ENCODE measurements around the gene FAM151A.
A peak's percentile ranks its signal among the peaks of the same experiment; 100 is the strongest.

Gene FAM151A

DNA sequence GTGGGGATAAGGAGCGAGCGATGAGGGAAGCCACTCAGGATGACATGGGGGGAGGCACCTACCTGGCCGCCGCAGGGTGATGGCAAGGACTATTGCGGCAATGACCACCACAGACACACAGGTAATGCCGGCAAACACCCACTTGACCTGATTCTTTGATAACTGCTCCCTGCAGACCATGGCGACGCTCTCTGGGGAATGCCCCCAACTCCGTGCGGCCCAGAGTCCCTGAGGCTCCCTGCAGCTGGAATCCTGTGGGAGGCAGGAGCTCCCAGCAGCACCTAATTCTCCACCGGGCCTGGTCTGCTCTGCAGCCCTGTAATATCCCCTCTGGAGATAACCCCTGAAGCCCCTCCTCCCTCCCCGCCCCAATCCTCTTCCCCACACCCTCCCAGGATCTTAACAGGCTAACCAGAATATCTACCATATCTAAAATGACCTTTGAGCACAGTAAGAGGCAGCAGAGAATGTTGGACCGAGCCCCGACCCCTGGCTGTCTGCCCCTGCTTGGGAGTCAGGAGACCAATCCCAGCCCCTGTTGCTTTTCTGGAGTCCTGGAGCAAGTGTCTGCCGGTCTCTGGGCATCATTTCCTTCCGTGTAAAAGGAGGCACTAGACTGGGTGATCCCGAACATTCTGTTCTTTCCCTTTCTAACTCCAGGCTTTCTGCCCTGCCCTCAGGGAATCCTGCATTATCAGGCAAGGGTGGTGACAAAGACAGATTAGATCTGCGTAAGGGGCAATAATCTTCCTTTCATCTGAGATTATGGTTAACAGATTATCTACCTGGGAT lies at the start of gene FAM151A:
Gene FAM151A (minus strand): TSS at position 310 of the 792 bp plus-strand sequence. CDS start 130 bp downstream, at position 180.
- no peak for DNase-seq

GRCh38 chr1:54671985-54672608 lies 48.8 kb upstream of the FAM151A start:
- peak; percentile 62 to 72 for DNase-seq

- no peak for DNase-seq
Measured at GRCh38 chr1:54668567-54668966, 45.2 kb upstream of the FAM151A start.

GRCh38 chr1:54667797-54668196 lies 44.5 kb upstream of the FAM151A start:
- DNase-seq, result no peak

DNA sequence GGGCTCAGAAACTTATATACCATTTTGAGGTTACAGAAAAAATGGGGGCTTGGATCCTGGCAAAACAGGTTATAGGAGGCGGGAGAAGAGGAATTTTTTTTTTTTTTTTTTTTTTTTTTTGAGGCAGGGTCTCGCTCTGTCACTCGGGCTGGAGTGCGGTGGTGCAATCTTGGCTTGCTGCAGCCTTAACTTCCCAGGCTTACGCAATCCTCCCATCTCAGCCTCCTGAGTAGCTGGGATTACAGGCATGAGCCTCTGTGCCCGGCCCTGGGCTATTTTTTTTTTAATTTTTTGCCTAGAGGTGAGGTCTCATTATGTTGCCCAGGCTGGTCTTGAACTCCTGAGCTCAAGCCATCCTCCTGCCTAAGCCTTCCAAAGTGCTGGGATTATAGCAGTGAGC lies 43.0 kb upstream of the FAM151A start:
- DNase-seq, result no peak

DNA sequence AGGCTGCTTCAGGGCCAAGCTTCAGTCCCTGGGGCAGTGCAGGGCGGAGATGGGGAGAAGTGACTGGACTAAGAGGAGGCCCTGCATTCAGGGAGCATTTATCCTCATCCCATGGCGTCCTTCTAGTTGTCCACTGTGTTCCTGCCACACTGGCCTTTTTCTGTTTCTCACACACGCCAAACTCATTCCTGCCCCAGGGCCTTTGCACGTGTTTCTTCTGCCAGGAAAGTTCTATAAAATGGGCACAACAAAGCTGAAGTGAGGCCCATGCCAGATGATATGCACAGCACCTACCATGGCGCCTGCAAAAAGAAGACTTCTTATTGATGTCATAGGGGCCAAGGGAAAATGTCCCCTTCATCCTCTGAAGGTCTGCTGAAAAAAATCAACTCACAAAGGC lies 42.5 kb upstream of the FAM151A start:
- DNase-seq, result no peak

GRCh38 chr1:54664364-54664763 lies 41.0 kb upstream of the FAM151A start:
- DNase-seq, result no peak

DNA sequence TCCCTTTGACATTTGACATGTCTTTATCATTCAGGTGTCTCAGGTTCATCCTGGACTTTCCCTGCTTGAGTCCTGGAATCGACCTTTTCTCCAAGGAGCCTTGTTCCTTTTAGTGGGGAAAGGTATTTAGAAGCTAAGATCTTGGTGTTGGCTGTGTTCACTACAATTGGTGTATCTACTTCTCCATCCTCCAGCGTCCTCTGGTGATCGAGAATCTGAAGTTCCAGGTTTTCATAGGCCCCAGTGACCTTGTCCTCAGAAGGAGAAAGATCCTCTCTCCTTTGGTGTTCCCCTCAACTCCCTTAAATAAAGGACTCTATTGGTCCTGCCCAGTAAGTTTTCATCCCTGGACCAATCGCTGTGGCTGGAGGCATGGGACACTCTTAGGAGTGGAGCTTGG lies 40.4 kb upstream of the FAM151A start:
- DNase-seq, result no peak

- no peak for DNase-seq
Measured at GRCh38 chr1:54658164-54658913, 35.0 kb upstream of the FAM151A start.

DNA sequence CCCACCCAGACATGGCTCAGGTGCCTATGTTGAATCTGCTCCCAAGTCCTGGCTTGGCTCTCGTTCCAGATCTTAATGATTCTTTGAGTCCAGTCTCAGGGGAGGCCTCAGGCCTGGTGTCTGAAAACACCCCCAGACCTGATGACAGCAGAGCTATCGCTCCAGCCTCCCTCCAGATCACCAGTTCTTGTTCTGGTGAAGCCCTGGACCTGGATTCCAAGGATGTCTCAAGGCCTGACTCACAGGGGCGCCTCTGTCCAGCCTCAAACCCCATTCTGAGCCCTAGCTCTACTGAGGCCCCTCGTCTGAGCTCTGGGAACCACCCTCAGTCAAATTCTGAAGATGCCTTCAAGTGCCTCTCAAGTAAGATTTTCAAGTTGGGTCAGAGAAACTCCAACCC lies 29.7 kb upstream of the FAM151A start:
- no peak for DNase-seq

GRCh38 chr1:54652168-54652567 lies 28.8 kb upstream of the FAM151A start:
- DNase-seq, result no peak

GRCh38 chr1:54651608-54652007 lies 28.3 kb upstream of the FAM151A start:
- no peak for DNase-seq

DNA sequence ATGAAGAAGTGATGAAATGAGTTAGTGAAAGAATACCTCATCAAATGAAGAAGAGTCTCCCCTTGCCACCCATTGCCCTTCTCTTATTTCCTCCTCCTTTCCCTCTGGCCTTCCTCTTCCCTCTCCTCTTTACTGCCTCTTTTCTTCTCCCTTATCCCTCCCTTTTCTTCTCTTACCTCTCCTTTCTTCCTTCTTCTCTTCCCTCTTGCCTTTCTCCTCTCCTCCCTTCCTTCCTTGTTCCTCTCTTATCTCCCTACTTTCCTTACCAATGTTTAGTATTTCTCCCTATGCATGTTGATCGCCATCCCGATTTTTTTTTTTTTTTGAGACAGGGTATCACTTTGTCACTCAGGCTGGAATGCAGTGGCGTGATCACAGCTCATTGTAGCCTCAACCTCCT lies 27.1 kb upstream of the FAM151A start:
- DNase-seq, result no peak

- no peak for DNase-seq
Measured at GRCh38 chr1:54649921-54650320, 26.6 kb upstream of the FAM151A start.

GRCh38 chr1:54649130-54649898 lies 26.0 kb upstream of the FAM151A start:
- no peak for DNase-seq

DNA sequence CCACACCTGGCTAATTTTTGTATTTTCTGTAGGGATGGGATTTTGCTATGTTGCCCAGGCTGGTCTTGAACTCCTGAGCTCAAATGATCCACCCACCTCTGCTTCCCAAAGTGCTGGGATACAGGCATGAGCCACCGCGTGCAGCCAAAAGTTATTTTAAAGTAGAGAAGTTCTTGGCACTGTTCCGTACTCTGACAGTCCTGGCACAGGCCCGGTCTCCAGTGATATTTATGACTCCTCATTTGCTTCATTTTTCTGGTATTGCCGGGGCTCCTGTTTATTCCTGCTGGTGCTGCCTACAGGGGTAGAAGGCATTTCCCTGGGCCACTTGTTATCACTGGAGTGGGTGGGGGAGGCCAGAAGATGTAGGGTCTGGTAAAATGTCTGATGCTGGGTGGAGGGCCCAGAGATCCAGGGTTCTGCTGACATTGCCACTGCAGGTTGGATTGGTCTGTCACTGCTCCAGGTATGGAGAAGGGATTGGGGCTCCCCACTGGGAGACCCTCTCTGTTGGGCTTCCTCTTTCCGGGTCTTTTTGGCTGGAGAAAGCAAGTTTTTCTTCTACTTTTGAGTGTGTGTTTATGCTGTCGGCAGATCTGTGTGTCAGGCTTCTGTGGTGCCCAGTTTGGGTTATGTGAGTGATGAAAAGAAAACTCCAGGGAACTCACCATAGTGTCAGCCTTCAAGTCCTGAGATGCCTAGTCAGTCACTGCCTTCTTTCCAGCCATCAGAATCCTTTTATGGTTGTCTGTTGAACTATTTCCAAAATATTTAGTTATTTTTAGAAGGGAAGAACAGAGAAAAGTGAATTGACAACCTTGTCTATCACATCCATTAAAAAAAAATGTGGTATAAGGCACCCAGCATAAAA lies 22.7 kb upstream of the FAM151A start:
- DNase-seq, result no peak

DNA sequence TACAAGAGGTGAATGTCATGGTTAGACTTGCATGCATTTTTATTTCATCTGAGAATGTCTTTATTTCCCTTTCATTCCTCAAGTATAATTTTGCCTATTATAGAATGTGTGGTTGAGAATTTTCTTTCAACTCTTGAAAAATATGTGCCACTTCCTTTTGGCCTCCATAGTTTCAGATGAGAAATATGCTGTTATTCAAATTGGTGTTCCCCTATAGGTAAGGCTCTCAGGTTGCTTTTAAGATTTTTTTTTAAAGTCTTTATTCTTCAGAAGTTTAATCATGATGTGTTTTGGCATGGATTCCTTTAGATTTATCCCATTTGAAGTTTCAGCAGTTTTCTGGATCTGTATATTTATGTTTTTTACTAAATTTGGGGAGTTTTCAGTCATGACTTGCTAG lies 20.4 kb upstream of the FAM151A start:
- no peak for DNase-seq

DNA sequence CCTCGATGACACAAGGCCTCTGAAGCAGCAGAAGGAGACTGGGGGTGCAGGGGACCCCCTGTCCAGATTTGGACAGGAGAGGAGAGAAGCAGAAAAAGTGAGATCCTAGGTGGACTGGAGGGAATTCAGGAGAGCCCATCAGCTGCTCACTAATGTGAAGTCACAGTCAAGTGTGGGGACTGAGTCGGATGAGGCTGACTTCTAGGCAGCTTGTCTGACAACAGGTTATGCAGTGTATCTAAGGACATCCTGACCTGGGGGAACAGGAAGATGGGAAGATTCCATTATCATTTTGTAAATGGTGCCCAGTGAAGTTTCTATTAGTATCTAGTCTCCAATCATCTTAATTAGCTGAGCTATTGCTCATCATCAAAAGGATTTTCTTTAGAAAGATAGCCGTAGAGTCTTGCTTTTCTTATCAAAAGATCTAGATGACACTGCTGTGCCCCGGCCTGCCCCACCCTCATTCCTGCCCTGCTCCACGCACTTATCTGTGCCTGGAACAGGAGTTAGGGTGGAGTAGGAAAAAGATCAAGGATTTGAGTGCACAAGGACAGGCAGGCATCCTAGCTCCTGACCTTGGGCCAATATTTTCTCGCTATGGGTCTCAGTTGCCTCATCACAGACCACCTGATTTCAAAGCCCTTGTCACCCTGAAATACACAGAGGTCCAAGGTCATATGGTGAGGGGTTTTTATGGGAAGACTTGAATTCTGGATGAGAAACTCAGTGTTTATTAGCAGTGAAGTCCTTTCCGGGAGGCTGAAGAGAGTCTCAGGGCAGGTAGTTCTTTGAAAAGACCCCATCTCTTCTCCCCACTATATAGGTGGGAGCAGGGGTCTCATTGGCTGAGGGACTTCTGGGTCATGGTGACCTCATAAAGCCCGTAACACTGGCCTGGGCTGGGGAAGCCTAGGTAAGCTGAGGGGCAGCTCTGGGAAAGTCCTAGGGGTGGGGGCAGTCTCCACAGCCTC lies 17.8 kb upstream of the FAM151A start, which contains the start of gene MROH7:
Gene MROH7 (plus strand): TSS at position 924 of the 974 bp plus-strand sequence. CDS start 11,141 bp downstream, outside the sequence.
- DNase-seq, result no peak

DNA sequence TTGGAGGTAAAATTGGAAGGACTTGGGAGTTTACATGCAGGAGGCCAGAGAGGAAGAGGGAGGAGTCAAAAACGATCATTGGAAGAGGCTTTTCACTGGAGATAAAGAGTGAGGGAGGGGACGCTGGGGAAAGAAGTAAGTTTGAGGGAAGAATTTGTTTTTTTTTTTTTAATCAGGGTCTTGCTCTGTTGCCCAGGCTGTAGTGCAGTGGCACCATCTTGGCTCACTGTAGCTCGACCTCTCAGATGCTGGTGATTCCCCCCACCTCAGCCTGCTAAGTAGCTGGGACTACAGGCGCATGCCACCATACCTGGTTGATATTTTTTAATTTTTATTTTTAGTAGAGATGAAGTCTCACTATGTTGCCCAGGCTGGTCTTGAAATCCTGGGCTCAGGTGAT lies 17.0 kb upstream of the FAM151A start:
- DNase-seq, result no peak
